HG02571 (cell line): ENCODE data around the gene AIRE.
A peak's percentile ranks its signal among the peaks of the same experiment; 100 is the strongest.
"Not testable (repeated sequence)": the region's sequence is repeated elsewhere in the genome, so short reads cannot be mapped to it uniquely, and the experiment has no call there.

Experiments used
- ATAC-seq: cut with Tn5 transposase; IDR thresholded peaks from one replicate; pipeline ENCODE4 v1.9.1; 2021; ENCODE audit warnings: mild to moderate bottlenecking, moderate library complexity; ENCODE audit not compliant: unreplicated experiment

Gene AIRE

GRCh38 chr21:44334329-44335030 is 48.8 kb downstream of the AIRE start:
- no peak for ATAC-seq

- ATAC-seq = no peak
These were observed 49.8 kb downstream of the AIRE start for GRCh38 chr21:44335266-44336059.

DNA sequence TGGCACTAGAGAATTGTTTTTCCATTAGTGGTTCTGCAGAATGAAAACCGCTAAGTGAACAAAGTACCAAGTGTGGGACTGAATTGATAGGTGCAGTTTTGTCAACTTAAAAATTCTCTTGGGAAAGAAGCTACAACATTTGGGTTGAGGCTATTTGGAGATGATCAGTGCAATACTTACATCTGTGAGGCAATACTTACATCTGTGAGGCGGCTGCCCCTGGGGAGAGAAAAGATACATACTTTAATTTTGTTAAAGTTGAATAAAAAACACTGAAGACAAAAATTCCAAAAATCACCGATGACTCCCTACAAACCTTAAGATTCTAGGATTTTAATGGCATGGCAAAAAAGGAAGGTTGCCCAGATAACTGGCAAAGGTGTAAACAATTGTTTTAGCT is 51.8 kb downstream of the AIRE start:
- ATAC-seq = no peak

- no peak for ATAC-seq
These were observed 52.5 kb downstream of the AIRE start for GRCh38 chr21:44337941-44338895.

- ATAC-seq = peak; percentile 88
These were observed 53.6 kb downstream of the AIRE start, which contains the start of gene CFAP410 for GRCh38 chr21:44338971-44339910. CFAP410 (minus strand) TSS chr21:44339390; CDS start chr21:44339194, 196 bp downstream.

- ATAC-seq = not testable (repeated sequence)
These were observed 56.2 kb downstream of the AIRE start for GRCh38 chr21:44341726-44342458.

DNA sequence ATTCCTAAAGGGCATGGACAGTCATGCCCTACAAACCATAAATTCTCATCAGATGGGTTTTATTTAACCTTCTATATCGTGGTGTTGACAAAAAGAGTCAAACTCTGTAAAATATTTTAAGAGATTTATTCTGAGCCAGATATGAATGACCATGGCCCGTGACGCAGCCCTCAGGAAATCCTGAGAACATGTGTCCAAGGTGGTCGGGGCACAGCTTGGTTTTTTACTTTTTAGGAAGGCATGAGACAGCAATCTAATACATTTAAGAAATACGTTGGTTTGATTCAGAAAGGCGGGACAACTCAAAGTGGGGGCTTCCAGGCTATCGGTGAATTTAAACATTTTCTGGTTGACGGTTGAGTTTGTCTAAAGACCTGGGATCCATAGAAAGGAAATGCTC is 57.3 kb downstream of the AIRE start:
- ATAC-seq = not testable (repeated sequence)

DNA sequence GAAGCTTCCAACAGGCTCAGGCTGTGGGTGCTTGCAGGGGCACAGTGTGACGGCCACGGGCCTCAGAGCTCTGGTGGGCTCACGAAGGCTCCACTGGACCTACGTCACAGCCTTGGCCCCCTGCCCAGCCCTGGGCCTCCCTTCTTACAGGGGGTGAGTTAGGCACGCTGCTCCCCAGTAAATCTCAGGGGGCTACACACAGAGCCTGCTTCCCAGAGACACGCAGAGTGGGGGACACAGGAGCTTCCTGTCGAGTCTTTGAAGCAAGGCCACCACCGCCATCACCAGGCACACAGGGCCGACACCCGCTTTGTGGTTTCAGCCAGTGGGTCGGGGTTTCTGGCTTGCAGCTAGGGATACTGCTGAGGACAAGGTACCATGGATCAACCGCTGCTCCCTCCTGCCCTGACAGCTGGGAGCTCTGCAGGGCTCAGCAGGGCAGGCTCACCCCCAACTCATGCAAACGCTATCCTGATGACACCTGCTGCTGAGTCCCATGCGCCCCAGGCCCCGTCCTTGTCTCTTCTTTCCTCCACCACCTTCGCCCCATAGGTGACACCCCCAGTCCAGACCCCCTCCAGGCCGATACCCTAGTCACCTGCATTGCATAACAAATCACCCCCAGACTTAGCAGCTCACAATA is 59.0 kb downstream of the AIRE start:
- ATAC-seq = no peak

DNA sequence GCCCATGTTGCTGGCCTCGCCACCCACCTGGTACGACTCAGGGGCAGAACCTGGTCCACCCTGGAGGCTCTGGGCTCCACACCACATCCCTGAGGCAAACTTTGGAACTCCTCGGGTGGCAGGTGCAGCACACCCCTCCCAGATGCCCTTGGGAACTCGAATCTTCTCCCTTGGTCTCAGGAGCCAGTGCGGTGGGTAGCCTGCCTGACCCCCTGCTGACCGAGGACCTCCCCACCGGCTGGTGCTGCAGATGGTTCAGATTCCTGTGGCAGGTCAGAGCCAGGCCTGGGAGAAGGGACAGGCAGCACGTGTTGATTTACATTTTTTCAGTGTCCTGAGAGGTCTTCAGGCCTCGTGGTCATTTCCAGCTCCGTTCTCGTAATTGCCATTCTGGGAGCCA is 59.8 kb downstream of the AIRE start:
- ATAC-seq = no peak

GRCh38 chr21:44347911-44348451 is 62.3 kb downstream of the AIRE start:
- no peak for ATAC-seq
